HFFc6 (cell line): ENCODE data around the gene SPOCK1. TPM values are rescaled to one million over a fixed set of nuclear protein-coding genes. Genes with fewer than 3 reads are reported as not detected.

Source experiments
- DNase-seq: peaks from one replicate; pipeline ENCODE4 v3.0.0-alpha.2; 2018
- H3K27ac Mint-ChIP-seq: 2 replicates; pipeline ENCODE4 v1.8.0; 2020; ENCODE audit warnings: mild to moderate bottlenecking, mixed read lengths
- H3K27me3 Mint-ChIP-seq: 2 replicates; pipeline ENCODE4 v1.8.0; 2021; ENCODE audit warnings: mild to moderate bottlenecking, moderate library complexity, mixed read lengths; ENCODE audit not compliant: insufficient read depth
- H3K36me3 Mint-ChIP-seq: 2 replicates; pipeline ENCODE4 v1.8.0; 2021; ENCODE audit warnings: low read depth, mixed read lengths
- H3K4me1 Mint-ChIP-seq: 2 replicates; pipeline ENCODE4 v1.8.0; 2020; ENCODE audit warnings: low read depth, mixed read lengths
- H3K4me3 Mint-ChIP-seq: 2 replicates; pipeline ENCODE4 v1.8.0; 2020; ENCODE audit warnings: mild to moderate bottlenecking, moderate library complexity, mixed read lengths
- H3K9me3 Mint-ChIP-seq: 2 replicates; pipeline ENCODE4 v1.8.0; 2020; ENCODE audit warnings: mild to moderate bottlenecking, mixed read lengths
- CTCF ChIP-seq: fragments of 200-600 bp; sonication (generic); IDR thresholded peaks from 2 replicates; pipeline ENCODE4 v1.5.0; 2021; ENCODE audit warnings: antibody characterized with exemption, mild to moderate bottlenecking
- total RNA-seq, 6 experiments: library from RNA; stranded (reverse); fragmentation: NEBNext Ultra II Directional; extraction: Animal tissue kit (Norgen Biotek cat#: 25700); gene quantifications; 2 replicates in 1 of 6; 3 replicates in 5 of 6; pipeline ENCODE4 v1.2.3, GENCODE V29; 2021

SPOCK1 gene
- total RNA-seq, 6 experiments from 2014 or later = 111 to 170 (median 125) TPM

- H3K27ac Mint-ChIP-seq = no peak overlapping the region
- H3K4me3 Mint-ChIP-seq = no peak overlapping the region
- TF ChIP-seq CTCF = no peak
- peaks cover 9% of the 10 kb centered on the region; the same call in 1 of the 2 replicates for H3K36me3 Mint-ChIP-seq
- peaks cover 25% of the 10 kb centered on the region for H3K4me1 Mint-ChIP-seq
- peaks cover under 1% of the 10 kb centered on the region; the same call in 1 of the 2 replicates for H3K27me3 Mint-ChIP-seq
- DNase-seq = no peak
- H3K9me3 Mint-ChIP-seq = no peaks in the 10 kb centered on the region
These were observed 152.8 kb downstream of the SPOCK1 start for GRCh38 chr5:137346281-137346680.

GRCh38 chr5:137345396-137345795 is 153.7 kb downstream of the SPOCK1 start:
- Mint-ChIP-seq H3K27me3 (no peaks in the 10 kb centered on the region; the same call in 1 of the 2 replicates), H3K4me1 (peaks cover 27% of the 10 kb centered on the region), H3K4me3 (no peak overlapping the region), H3K27ac (no peak overlapping the region), H3K36me3 (peaks cover 5% of the 10 kb centered on the region; the same call in 1 of the 2 replicates), H3K9me3 (no peaks in the 10 kb centered on the region)
- DNase-seq = no peak
- no peak for TF ChIP-seq CTCF

DNA sequence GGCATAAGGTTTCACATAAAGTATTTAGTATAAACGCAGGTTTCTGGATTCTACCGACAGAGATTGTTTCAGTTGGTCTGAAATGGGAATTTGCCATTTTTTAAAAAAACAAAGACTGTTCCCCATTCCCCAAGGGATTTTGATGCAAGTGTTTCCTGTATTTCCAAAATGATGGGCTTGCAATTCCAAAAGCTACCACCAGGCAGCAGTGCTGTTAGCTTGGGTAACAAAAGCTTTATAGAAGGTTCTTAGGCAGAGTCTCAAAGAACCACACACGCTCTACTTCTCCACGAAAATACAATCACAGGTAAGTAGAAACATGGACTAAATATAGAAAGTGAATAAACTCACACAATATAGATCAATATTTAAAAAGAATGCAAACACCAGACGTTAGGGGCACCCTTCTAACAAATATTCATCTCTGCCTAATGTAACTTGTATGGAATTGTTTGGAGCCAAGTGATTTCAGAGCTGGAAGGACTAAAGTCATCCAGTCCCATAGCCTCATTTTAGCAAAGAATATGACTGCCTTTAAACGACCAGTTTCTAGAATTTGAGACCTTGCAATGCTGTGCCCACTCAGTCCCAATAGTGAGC is 154.3 kb downstream of the SPOCK1 start:
- peak; percentile 67 for DNase-seq
- peak; percentile 100 for TF ChIP-seq CTCF
- no peak overlapping the region for H3K4me3 Mint-ChIP-seq
- no peaks in the 10 kb centered on the region for H3K9me3 Mint-ChIP-seq
- peaks cover 27% of the 10 kb centered on the region for H3K4me1 Mint-ChIP-seq
- peaks cover 2% of the 10 kb centered on the region for H3K27me3 Mint-ChIP-seq
- no peak overlapping the region for H3K27ac Mint-ChIP-seq
- H3K36me3 Mint-ChIP-seq = no peaks in the 10 kb centered on the region

GRCh38 chr5:137344021-137344420 is 155.1 kb downstream of the SPOCK1 start:
- no peak overlapping the region for H3K4me3 Mint-ChIP-seq
- peaks cover 2% of the 10 kb centered on the region; the same call in 1 of the 2 replicates for H3K27me3 Mint-ChIP-seq
- no peaks in the 10 kb centered on the region for H3K9me3 Mint-ChIP-seq
- peaks cover 27% of the 10 kb centered on the region for H3K4me1 Mint-ChIP-seq
- TF ChIP-seq CTCF = no peak
- H3K36me3 Mint-ChIP-seq = no peaks in the 10 kb centered on the region
- DNase-seq = no peak
- no peak overlapping the region for H3K27ac Mint-ChIP-seq

DNA sequence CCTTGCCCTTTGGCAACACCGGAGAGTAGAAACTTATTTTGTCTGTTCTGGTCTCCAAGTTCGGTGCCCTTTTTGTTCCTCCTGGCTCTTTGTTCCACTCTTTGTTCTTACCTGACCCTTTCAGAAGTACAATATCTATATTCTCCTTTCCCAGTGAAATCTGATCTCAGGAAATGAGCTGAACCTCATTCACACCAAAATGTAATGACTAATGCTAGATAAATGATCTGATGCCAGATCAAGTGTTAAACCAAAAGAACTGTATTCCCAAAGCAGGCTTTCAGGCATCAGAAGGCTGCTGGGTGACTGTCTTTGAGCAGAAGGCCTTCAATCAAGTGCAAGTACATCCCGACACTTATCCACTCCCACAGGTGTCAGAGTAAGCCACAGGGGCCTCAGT is 156.4 kb downstream of the SPOCK1 start:
- Mint-ChIP-seq H3K36me3 (no peaks in the 10 kb centered on the region), H3K9me3 (no peaks in the 10 kb centered on the region), H3K4me1 (peaks cover 27% of the 10 kb centered on the region), H3K4me3 (no peak overlapping the region), H3K27ac (no peak overlapping the region), H3K27me3 (peaks cover 2% of the 10 kb centered on the region; the same call in 1 of the 2 replicates)
- DNase-seq = no peak
- TF ChIP-seq CTCF = no peak
